ENCODE data around the gene S1PR1. TPM values are rescaled to one million over a fixed set of nuclear protein-coding genes. Genes with fewer than 3 reads are reported as not detected.

Gene S1PR1
- total RNA-seq, result 11.5 and 15.5 TPM in 2 replicates

GRCh38 chr1:101236516-101237228 lies at the start of gene S1PR1:
Gene S1PR1, plus strand, starts transcription at chr1:101237019. Its CDS starts 1,966 bp downstream, at chr1:101238985.

Other genes with a start within 250 kb of the S1PR1 start
- 35.7 and 37.1 TPM in 2 replicates for gene DPH5, start 211.2 kb upstream of the S1PR1 start, total RNA-seq